Activated B cell treated with CpG ODN at 0.5 μM for 24 hours (primary cell): ENCODE measurements around the gene GMFB. TPM values are rescaled to one million over a fixed set of nuclear protein-coding genes. Genes with fewer than 3 reads are reported as not detected.

Experiments
- ATAC-seq: fragments of 200-7000 bp; cut with Tn5 transposase; one replicate; pipeline ENCODE4 v1.10.0; 2021; ENCODE audit warnings: low read depth, mild to moderate bottlenecking, moderate library complexity
- CTCF ChIA-PET: fragments of 350-600 bp; sonication (Branson Sonifier 250); formaldehyde crosslinking; loops from one replicate; lab custom pipeline; 2021; ENCODE audit warnings: antibody characterized with exemption; lab: Charles Lee
- POLR2A ChIA-PET: fragments of 350-600 bp; sonication (Branson Sonifier 250); formaldehyde crosslinking; loops from one replicate; lab custom pipeline; 2021; ENCODE audit warnings: antibody characterized with exemption; lab: Charles Lee
- DNase-seq: peaks from one replicate; pipeline ENCODE4 v3.0.0; 2022
- H3K27ac Mint-ChIP-seq: one replicate; pipeline ENCODE4 v1.8.0; 2020; ENCODE audit warnings: mixed read lengths
- H3K27me3 Mint-ChIP-seq: one replicate; pipeline ENCODE4 v1.8.0; 2021; ENCODE audit warnings: mixed read lengths
- H3K36me3 Mint-ChIP-seq: one replicate; pipeline ENCODE4 v1.8.0; 2021; ENCODE audit warnings: low read depth, mixed read lengths
- H3K4me1 Mint-ChIP-seq: one replicate; pipeline ENCODE4 v1.8.0; 2021; ENCODE audit warnings: mixed read lengths
- H3K4me3 Mint-ChIP-seq: one replicate; pipeline ENCODE4 v1.8.0; 2020; ENCODE audit warnings: mild to moderate bottlenecking, mixed read lengths
- H3K9me3 Mint-ChIP-seq: one replicate; pipeline ENCODE4 v1.8.0; 2020; ENCODE audit warnings: mixed read lengths
- intact Hi-C: fragments of 100-400 bp; cut with micrococcal nuclease; formaldehyde crosslinking; loops from one replicate; pipeline ENCODE4 v1.15.1; 2024
- total RNA-seq: library from RNA; stranded (reverse); gene quantifications from 2 replicates; pipeline ENCODE4 v1.2.3, GENCODE V29; 2022
- TF ChIP-seq, protein P1 (sequence below): fragments of 200-600 bp; IDR thresholded peaks from one replicate; pipeline ENCODE4 v1.8.0; 2022; ENCODE audit warnings: antibody characterized with exemption, mild to moderate bottlenecking

Gene GMFB
- total RNA-seq, 1 donor from 2014 or later, result 43.0 TPM

DNA sequence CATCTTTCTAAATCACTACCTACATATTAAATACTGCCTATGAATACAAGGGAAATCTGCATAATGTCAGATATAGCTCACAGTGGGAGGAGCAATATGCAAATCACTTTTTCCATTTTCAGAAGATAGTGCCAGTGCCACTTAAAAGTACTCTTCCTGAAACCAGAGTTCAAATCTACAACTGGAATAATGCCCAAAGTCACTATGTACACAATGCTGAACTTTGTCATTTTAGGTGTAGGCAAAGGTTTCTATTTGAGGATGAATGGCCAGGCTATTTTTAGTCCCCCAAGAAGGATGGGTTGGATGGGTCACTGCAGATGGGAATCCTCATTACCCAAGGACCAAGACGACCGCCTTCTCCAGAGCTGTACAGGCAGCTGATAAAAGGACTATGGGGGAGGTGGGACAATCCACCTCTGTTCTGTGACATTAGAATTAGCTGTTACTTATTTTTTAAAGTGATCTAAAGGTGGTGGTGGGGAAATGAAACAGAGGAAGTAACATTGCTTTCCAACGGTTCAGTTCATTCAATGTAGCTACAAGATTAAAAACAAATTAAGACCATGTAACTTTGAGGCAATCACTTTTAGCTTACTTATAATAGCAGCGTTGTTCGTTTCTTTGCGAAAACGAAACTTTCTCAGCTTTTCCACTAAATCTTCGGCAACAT, 5.6 kb downstream of the GMFB start:
- H3K27me3 Mint-ChIP-seq, result no peaks in the 10 kb centered on the region
- CTCF ChIA-PET, result interaction anchor here (1.4 kb wide), 1 partner anchor 26 kb away, joined by 3 read pairs; the partner anchor contains the start of gene CGRRF1
- H3K36me3 Mint-ChIP-seq, result peaks cover 43% of the 10 kb centered on the region
- peak overlapping the region; percentile 74 for H3K4me3 Mint-ChIP-seq
- intact Hi-C loops, result loop anchor here (1.0 to 10.0 kb wide), 2 partner anchors 42 to 1928 kb away; partner anchors contain the start of genes CNIH1, GPR137C and TXNDC16
- peaks cover 70% of the 10 kb centered on the region for H3K4me1 Mint-ChIP-seq
- H3K9me3 Mint-ChIP-seq, result no peaks in the 10 kb centered on the region
- no peak for DNase-seq
- ATAC-seq, result peak; percentile 74
- H3K27ac Mint-ChIP-seq, result peak overlapping the region; percentile 74
- TF ChIP-seq, protein P1, sequence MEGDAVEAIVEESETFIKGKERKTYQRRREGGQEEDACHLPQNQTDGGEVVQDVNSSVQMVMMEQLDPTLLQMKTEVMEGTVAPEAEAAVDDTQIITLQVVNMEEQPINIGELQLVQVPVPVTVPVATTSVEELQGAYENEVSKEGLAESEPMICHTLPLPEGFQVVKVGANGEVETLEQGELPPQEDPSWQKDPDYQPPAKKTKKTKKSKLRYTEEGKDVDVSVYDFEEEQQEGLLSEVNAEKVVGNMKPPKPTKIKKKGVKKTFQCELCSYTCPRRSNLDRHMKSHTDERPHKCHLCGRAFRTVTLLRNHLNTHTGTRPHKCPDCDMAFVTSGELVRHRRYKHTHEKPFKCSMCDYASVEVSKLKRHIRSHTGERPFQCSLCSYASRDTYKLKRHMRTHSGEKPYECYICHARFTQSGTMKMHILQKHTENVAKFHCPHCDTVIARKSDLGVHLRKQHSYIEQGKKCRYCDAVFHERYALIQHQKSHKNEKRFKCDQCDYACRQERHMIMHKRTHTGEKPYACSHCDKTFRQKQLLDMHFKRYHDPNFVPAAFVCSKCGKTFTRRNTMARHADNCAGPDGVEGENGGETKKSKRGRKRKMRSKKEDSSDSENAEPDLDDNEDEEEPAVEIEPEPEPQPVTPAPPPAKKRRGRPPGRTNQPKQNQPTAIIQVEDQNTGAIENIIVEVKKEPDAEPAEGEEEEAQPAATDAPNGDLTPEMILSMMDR, result no peak
- POLR2A ChIA-PET, result interaction anchor here (0.9 to 1.4 kb wide), 2 partner anchors 14 to 26 kb away, joined by 3 to 6 read pairs; partner anchors contain the start of gene CGRRF1

- no peaks in the 10 kb centered on the region for H3K9me3 Mint-ChIP-seq
- no peak for ATAC-seq
- TF ChIP-seq, protein P1, result no peak
- CTCF ChIA-PET, result no interaction called here
- no peak for DNase-seq
- H3K27ac Mint-ChIP-seq, result no peak overlapping the region
- H3K4me1 Mint-ChIP-seq, result peaks cover 60% of the 10 kb centered on the region
- H3K4me3 Mint-ChIP-seq, result no peak overlapping the region
- peaks cover 50% of the 10 kb centered on the region for H3K36me3 Mint-ChIP-seq
- no peaks in the 10 kb centered on the region for H3K27me3 Mint-ChIP-seq
- POLR2A ChIA-PET, result no interaction called here
- intact Hi-C loops, result loop anchor here (10.0 kb wide), 1 partner anchor 1927 kb away; the partner anchor contains the start of genes GPR137C and TXNDC16
Measured at GRCh38 chr14:54481695-54482094, 7.1 kb downstream of the GMFB start.

GRCh38 chr14:54480830-54481562, 7.8 kb downstream of the GMFB start:
- intact Hi-C loops, result loop anchor here (10.0 kb wide), 1 partner anchor 1926 kb away; the partner anchor contains the start of genes GPR137C and TXNDC16
- ATAC-seq (no peak), DNase-seq (no peak)
- Mint-ChIP-seq H3K4me1 (peaks cover 60% of the 10 kb centered on the region), H3K27me3 (no peaks in the 10 kb centered on the region), H3K9me3 (no peaks in the 10 kb centered on the region), H3K27ac (no peak overlapping the region), H3K36me3 (peaks cover 53% of the 10 kb centered on the region), H3K4me3 (no peak overlapping the region)
- POLR2A ChIA-PET, result no interaction called here
- CTCF ChIA-PET, result no interaction called here
- TF ChIP-seq, protein P1, result no peak

DNA sequence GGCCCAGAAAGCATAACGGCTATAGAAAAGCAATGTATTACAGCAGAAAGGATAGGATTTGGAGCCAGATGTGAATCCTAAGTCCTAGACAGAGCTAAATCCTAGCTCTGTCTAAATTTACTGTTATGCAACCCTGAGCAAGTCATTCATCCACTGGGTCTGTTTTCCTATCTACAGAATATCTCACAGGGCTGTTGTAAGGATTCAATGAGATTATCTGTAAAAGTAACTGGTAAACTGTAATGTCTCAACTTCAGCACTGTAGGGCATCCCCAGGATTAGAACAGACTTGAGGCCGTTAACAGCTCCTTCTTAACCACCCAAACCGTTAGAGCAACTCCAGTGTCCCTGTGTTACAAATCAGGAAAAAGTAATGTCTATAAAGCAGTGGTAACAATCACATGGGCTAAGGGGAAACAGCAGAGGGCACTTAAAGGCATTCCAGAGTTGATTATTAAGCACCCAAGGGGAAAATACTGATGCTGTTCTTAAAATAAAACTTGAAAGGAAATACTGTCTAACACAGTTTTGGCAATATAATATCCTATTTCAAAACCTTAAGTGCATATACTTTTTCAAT, 10.1 kb downstream of the GMFB start:
- intact Hi-C loops, result no loop called here
- peaks cover 42% of the 10 kb centered on the region for H3K4me1 Mint-ChIP-seq
- ATAC-seq (no peak), DNase-seq (no peak)
- no peaks in the 10 kb centered on the region for H3K9me3 Mint-ChIP-seq
- H3K27ac Mint-ChIP-seq, result no peak overlapping the region
- ChIA-PET POLR2A (no interaction called here), CTCF (no interaction called here)
- no peaks in the 10 kb centered on the region for H3K27me3 Mint-ChIP-seq
- no peak overlapping the region for H3K4me3 Mint-ChIP-seq
- H3K36me3 Mint-ChIP-seq, result peaks cover 69% of the 10 kb centered on the region
- TF ChIP-seq, protein P1, result no peak

GRCh38 chr14:54475911-54476310, 12.9 kb downstream of the GMFB start:
- ATAC-seq, result no peak
- peaks cover 17% of the 10 kb centered on the region for H3K4me1 Mint-ChIP-seq
- H3K4me3 Mint-ChIP-seq, result no peak overlapping the region
- H3K27me3 Mint-ChIP-seq, result no peaks in the 10 kb centered on the region
- no peaks in the 10 kb centered on the region for H3K9me3 Mint-ChIP-seq
- no peak overlapping the region for H3K27ac Mint-ChIP-seq
- ChIA-PET CTCF (no interaction called here), POLR2A (no interaction called here)
- intact Hi-C loops, result no loop called here
- H3K36me3 Mint-ChIP-seq, result peaks cover 71% of the 10 kb centered on the region
- no peak for DNase-seq
- TF ChIP-seq, protein P1, result no peak
